SHP77 (cell line): ENCODE results near the gene CENPF.

Experiments
- DNase-seq, 2 experiments: peaks; one replicate each; lab custom pipeline; 2025; lab: John Stamatoyannopoulos, UW

Gene CENPF

GRCh38 chr1:214617246-214617645 is 14.3 kb downstream of the CENPF start:
- DNase-seq = no peak

- no peak for DNase-seq
Measured at GRCh38 chr1:214617843-214618242, 14.8 kb downstream of the CENPF start.

GRCh38 chr1:214621236-214621635 is 18.2 kb downstream of the CENPF start:
- no peak for DNase-seq

- no peak for DNase-seq
Measured at GRCh38 chr1:214623430-214623829, 20.4 kb downstream of the CENPF start.

- no peak for DNase-seq
Measured at GRCh38 chr1:214632091-214632490, 29.1 kb downstream of the CENPF start.

GRCh38 chr1:214633686-214634085 is 30.7 kb downstream of the CENPF start:
- DNase-seq = no peak

GRCh38 chr1:214634267-214634666 is 31.3 kb downstream of the CENPF start:
- DNase-seq = no peak

GRCh38 chr1:214635086-214635485 is 32.1 kb downstream of the CENPF start:
- DNase-seq = no peak

- DNase-seq = no peak
Measured at GRCh38 chr1:214635506-214635905, 32.5 kb downstream of the CENPF start.

- no peak for DNase-seq
Measured at GRCh38 chr1:214636436-214636835, 33.4 kb downstream of the CENPF start.

- no peak for DNase-seq
Measured at GRCh38 chr1:214637125-214637524, 34.1 kb downstream of the CENPF start.

- peak; percentile 3 to 5 for DNase-seq
Measured at GRCh38 chr1:214637722-214638458, 34.9 kb downstream of the CENPF start.

- no peak for DNase-seq
Measured at GRCh38 chr1:214638459-214638807, 35.4 kb downstream of the CENPF start.

GRCh38 chr1:214638997-214639396 is 36.0 kb downstream of the CENPF start:
- no peak for DNase-seq

GRCh38 chr1:214640431-214641213 is 37.6 kb downstream of the CENPF start:
- DNase-seq = no peak

- no peak for DNase-seq
Measured at GRCh38 chr1:214641214-214641895, 38.4 kb downstream of the CENPF start.

GRCh38 chr1:214643030-214643429 is 40.0 kb downstream of the CENPF start:
- no peak for DNase-seq

GRCh38 chr1:214645712-214646111 is 42.7 kb downstream of the CENPF start:
- no peak for DNase-seq

- no peak for DNase-seq
Measured at GRCh38 chr1:214648801-214649200, 45.8 kb downstream of the CENPF start.

- DNase-seq = no peak
Measured at GRCh38 chr1:214649607-214650006, 46.6 kb downstream of the CENPF start.

- DNase-seq = no peak
Measured at GRCh38 chr1:214650664-214651063, 47.7 kb downstream of the CENPF start.

GRCh38 chr1:214657299-214657698 is 54.3 kb downstream of the CENPF start:
- no peak for DNase-seq

GRCh38 chr1:214658175-214658574 is 55.2 kb downstream of the CENPF start:
- no peak for DNase-seq
